Body of pancreas (tissue), 4 donors: ENCODE results near the gene PKNOX2.

Experiments
- POLR2A ChIP-seq, 3 donors: fragments of 450-650 bp; IDR thresholded peaks; one replicate each; pipeline ENCODE4 v1.6.1; 2016; ENCODE audit warnings: antibody characterized with exemption in 3 of 3, mild to moderate bottlenecking in 2 of 3
- TF ChIP-seq, protein P1 (sequence below), 7 experiments: fragments of 450-650 bp in 4 of 7; fragments of 200-600 bp in 3 of 7; sonication (generic) in 3 of 7; IDR thresholded peaks; one replicate each; pipeline ENCODE4 v1.5.1; 2016 to 2019; ENCODE audit warnings: antibody characterized with exemption in 7 of 7

- TF ChIP-seq, protein P1, sequence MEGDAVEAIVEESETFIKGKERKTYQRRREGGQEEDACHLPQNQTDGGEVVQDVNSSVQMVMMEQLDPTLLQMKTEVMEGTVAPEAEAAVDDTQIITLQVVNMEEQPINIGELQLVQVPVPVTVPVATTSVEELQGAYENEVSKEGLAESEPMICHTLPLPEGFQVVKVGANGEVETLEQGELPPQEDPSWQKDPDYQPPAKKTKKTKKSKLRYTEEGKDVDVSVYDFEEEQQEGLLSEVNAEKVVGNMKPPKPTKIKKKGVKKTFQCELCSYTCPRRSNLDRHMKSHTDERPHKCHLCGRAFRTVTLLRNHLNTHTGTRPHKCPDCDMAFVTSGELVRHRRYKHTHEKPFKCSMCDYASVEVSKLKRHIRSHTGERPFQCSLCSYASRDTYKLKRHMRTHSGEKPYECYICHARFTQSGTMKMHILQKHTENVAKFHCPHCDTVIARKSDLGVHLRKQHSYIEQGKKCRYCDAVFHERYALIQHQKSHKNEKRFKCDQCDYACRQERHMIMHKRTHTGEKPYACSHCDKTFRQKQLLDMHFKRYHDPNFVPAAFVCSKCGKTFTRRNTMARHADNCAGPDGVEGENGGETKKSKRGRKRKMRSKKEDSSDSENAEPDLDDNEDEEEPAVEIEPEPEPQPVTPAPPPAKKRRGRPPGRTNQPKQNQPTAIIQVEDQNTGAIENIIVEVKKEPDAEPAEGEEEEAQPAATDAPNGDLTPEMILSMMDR (IDR thresholded peaks at IDR 0.05) = no peak
- TF ChIP-seq POLR2A (IDR thresholded peaks at IDR 0.05) = no peak
These were observed 212.3 kb downstream of the PKNOX2 start for GRCh38 chr11:125376856-125377255.
